ENCODE results near the gene PIEZO2.

DNA sequence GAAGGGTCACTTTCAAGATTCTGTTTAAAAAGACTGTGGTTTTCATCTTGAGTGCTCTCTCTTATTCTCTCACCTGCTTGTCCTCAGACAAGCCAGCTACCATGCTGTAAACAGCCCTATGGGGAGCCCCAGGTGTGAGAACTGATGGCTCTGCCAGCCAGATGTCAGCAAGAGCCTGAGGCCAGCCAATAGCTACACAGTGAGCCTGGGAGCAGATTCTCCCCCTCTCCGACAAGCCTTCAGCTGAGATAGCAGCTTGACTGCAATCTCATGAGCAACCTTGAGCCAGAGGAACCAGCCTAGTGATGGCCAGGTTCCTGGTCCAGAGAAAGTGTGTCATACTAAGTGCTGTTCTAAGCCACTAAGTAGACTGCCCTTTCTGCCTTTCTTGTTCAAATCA, 351.5 kb downstream of the PIEZO2 start:
- TF ChIP-seq, protein P1, sequence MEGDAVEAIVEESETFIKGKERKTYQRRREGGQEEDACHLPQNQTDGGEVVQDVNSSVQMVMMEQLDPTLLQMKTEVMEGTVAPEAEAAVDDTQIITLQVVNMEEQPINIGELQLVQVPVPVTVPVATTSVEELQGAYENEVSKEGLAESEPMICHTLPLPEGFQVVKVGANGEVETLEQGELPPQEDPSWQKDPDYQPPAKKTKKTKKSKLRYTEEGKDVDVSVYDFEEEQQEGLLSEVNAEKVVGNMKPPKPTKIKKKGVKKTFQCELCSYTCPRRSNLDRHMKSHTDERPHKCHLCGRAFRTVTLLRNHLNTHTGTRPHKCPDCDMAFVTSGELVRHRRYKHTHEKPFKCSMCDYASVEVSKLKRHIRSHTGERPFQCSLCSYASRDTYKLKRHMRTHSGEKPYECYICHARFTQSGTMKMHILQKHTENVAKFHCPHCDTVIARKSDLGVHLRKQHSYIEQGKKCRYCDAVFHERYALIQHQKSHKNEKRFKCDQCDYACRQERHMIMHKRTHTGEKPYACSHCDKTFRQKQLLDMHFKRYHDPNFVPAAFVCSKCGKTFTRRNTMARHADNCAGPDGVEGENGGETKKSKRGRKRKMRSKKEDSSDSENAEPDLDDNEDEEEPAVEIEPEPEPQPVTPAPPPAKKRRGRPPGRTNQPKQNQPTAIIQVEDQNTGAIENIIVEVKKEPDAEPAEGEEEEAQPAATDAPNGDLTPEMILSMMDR (IDR thresholded peaks at IDR 0.05; ENCODE audit: low read length) = no peak
- no peak for TF ChIP-seq EZH2 (IDR thresholded peaks at IDR 0.05; ENCODE audit: borderline replicate concordance, low read length)

Measured in OCI-LY1 (cell line).